ENCODE data around the gene ATP10D.

GRCh38 chr4:47538111-47538824, 53.2 kb downstream of the ATP10D start:
- TF ChIP-seq POLR2A (IDR thresholded peaks at IDR 0.05) (no peak), CTCF (IDR thresholded peaks at IDR 0.05) (no peak)

Measured in testis (tissue), 2 donors.